ENCODE data around the gene ETS1.

ETS1 gene

GRCh38 chr11:128540469-128540868 lies 46.9 kb downstream of the ETS1 start:
- DNase-seq (ENCODE audit: low read depth in 2 of 2), result no peak

- DNase-seq (ENCODE audit: low read depth in 2 of 2), result no peak
Observed at GRCh38 chr11:128536506-128536905, 50.9 kb downstream of the ETS1 start.

GRCh38 chr11:128535468-128536457 lies 51.6 kb downstream of the ETS1 start:
- no peak for DNase-seq (ENCODE audit: low read depth in 2 of 2)

GRCh38 chr11:128533472-128533871 lies 53.9 kb downstream of the ETS1 start:
- no peak for DNase-seq (ENCODE audit: low read depth in 2 of 2)

- no peak for DNase-seq (ENCODE audit: low read depth in 2 of 2)
Observed at GRCh38 chr11:128532572-128533091, 54.7 kb downstream of the ETS1 start.

GRCh38 chr11:128532016-128532571 lies 55.3 kb downstream of the ETS1 start:
- DNase-seq (ENCODE audit: low read depth in 2 of 2), result no peak

GRCh38 chr11:128531588-128531987 lies 55.8 kb downstream of the ETS1 start:
- no peak for DNase-seq (ENCODE audit: low read depth in 2 of 2)

- no peak for DNase-seq (ENCODE audit: low read depth in 2 of 2)
Observed at GRCh38 chr11:128530118-128531074, 57.0 kb downstream of the ETS1 start.

GRCh38 chr11:128528294-128528693 lies 59.1 kb downstream of the ETS1 start:
- DNase-seq (ENCODE audit: low read depth in 2 of 2), result no peak

GRCh38 chr11:128527046-128527445 lies 60.3 kb downstream of the ETS1 start:
- no peak for DNase-seq (ENCODE audit: low read depth in 2 of 2)

- no peak for DNase-seq (ENCODE audit: low read depth in 2 of 2)
Observed at GRCh38 chr11:128525411-128526243, 61.7 kb downstream of the ETS1 start.

GRCh38 chr11:128524172-128524571 lies 63.2 kb downstream of the ETS1 start:
- DNase-seq (ENCODE audit: low read depth in 2 of 2), result no peak

GRCh38 chr11:128523641-128524040 lies 63.7 kb downstream of the ETS1 start:
- DNase-seq (ENCODE audit: low read depth in 2 of 2), result no peak

- DNase-seq (ENCODE audit: low read depth in 2 of 2), result peak in 1 of 2 donors; percentile 57
Observed at GRCh38 chr11:128522943-128523518, 64.3 kb downstream of the ETS1 start.

- peak; percentile 86 to 91 for DNase-seq (ENCODE audit: low read depth in 2 of 2)
Observed at GRCh38 chr11:128522055-128522942, 65.1 kb downstream of the ETS1 start.

- DNase-seq (ENCODE audit: low read depth in 2 of 2), result no peak
Observed at GRCh38 chr11:128521682-128522054, 65.7 kb downstream of the ETS1 start.

GRCh38 chr11:128520888-128521681 lies 66.3 kb downstream of the ETS1 start:
- no peak for DNase-seq (ENCODE audit: low read depth in 2 of 2)

GRCh38 chr11:128520206-128520887 lies 67.0 kb downstream of the ETS1 start:
- no peak for DNase-seq (ENCODE audit: low read depth in 2 of 2)
